Measurements from ENCODE around the gene CALHM5.
"Not testable (repeated sequence)": the region's sequence is repeated elsewhere in the genome, so short reads cannot be mapped to it uniquely, and the experiment has no call there.

CALHM5 gene

GRCh38 chr6:116511424-116512110 lies at the start of gene CALHM5:
CALHM5 (plus strand) TSS chr6:116511639; CDS start chr6:116511697, 58 bp downstream.
- DNase-seq: no peak

DNA sequence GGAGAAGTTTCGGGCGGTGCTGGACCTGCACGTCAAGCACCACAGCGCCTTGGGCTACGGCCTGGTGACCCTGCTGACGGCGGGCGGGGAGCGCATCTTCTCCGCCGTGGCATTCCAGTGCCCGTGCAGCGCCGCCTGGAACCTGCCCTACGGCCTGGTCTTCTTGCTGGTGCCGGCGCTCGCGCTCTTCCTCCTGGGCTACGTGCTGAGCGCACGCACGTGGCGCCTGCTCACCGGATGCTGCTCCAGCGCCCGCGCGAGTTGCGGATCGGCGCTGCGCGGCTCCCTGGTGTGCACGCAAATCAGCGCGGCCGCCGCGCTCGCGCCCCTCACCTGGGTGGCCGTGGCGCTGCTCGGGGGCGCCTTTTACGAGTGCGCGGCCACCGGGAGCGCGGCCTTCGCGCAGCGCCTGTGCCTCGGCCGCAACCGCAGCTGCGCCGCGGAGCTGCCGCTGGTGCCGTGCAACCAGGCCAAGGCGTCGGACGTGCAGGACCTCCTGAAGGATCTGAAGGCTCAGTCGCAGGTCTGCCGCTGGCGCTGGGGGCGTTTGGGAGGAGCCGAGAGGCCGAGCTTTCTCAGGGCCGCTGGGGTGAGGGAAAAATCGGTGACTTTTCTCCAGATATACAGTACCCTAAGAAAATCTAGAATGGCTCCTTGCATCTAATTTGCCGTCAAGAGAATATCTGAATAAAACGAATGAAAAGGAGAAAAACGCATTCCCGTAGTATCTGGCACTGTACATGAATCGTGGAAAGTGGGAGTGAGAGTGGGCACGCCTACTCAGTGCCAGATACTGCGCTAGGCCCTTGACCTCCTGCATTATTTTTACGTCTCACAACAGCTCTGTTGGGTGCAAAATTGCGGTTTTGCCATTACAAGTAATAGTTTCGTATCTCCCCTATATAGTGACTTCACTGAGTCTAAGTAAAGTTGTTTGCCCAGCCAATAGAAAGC lies 49.2 kb upstream of the CALHM5 start:
- peak; percentile 23 for DNase-seq

DNA sequence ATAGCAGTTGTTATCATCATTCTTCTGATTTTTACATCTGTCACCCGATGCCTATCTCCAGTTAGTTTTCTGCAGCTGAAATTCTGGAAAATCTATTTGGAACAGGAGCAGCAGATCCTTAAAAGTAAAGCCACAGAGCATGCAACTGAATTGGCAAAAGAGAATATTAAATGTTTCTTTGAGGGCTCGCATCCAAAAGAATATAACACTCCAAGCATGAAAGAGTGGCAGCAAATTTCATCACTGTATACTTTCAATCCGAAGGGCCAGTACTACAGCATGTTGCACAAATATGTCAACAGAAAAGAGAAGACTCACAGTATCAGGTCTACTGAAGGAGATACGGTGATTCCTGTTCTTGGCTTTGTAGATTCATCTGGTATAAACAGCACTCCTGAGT lies 48.1 kb upstream of the CALHM5 start:
- no peak for DNase-seq

DNA sequence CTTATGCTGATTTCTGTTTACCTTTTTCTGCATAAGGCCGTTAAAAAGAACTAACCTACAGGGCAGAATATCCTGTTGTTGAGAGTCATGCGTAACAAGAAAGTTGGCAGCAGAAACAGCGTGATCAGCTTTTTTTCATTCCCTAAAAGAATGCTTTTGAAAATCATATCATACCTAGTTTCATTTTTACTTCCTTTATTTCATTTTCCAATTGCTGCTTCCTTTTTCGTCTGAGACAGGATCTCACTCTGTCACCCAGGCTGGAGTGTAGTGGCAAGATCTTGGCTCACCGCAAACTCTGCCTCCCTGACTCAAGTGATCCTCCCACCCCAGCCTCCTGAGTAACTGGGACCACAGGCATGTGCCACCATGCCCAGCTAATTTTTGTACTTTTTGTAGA lies 46.2 kb upstream of the CALHM5 start:
- DNase-seq: no peak

DNA sequence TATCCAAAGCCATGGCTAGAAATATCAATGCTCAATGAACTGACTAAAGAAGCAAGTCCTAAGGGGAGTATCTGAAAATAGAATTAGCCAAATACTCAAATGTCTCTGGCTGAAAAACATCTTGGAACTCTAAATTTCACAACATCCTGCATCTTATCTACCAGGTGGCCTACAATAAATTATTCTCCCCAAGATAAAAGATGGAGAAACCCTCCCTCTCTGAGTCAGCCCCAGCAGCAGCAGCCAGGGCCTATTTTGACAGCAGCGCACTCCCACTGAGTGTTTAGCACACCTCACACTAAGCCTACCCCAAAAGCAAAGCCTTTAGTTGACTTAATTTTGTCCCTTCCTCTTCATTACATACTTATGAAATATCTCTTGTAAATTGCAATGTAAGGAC lies 44.3 kb upstream of the CALHM5 start:
- DNase-seq: no peak

GRCh38 chr6:116467514-116467913 lies 43.9 kb upstream of the CALHM5 start:
- DNase-seq: no peak

- DNase-seq: no peak
These were observed 43.1 kb upstream of the CALHM5 start for GRCh38 chr6:116468293-116468692.

DNA sequence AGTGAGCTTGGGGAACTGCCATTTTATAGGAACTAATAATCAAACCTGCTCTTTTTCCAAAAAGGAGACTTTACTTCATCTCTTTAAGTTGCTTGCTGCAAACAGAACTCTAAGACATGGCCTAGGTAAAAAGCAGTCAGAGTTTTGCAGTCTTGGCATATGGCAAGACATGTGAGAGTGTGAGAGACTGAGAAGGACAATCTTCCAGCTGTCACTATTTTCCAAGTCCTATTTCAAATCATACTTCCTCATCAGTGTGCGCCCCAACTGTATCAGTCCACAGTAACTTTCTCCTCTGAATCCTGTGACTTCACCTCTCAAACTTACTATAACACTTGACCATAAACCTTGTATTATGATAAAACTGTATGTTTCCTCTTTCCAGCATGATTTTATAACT lies 39.9 kb upstream of the CALHM5 start:
- no peak for DNase-seq

- no peak for DNase-seq
These were observed 38.7 kb upstream of the CALHM5 start for GRCh38 chr6:116472706-116473105.

GRCh38 chr6:116475141-116475540 lies 36.3 kb upstream of the CALHM5 start:
- no peak for DNase-seq

- DNase-seq: no peak
These were observed 35.3 kb upstream of the CALHM5 start for GRCh38 chr6:116476002-116476678.

DNA sequence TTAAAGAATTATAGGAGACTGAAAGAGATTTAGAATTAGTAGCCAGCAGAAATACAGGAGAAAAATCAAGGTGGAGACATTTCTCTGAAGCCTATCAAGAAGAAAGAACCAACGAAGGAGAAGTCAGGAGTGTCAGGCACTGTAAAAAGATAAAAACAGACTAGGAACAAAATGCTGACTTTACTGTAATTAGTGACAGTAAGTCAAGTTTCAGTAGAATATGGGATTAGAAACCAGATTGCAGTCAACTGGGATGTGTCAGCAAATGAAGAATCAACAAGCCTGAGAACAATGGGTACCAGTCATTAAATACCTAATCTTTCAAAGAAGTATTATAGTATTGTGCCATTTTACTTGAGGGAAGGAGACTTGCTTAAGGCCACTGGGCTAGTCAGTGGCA lies 28.7 kb upstream of the CALHM5 start:
- no peak for DNase-seq

DNA sequence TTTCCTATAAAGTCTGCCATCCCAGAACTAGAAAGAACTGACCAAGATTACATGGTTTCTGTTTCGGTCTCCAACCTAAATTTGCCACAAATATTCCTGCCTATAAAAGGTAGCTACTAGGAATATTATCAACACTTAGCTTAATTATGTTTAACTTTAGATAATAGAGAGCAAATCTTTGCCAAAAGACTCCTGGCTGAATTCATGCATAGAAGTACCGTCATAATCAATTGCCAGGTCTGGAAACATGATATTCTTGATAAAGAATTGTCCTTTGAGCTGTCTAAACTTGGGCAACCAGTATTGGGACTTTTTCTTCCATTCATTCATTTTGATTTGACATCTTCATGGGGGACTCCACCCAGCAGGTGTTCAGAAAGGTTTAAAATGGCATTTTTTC lies 27.8 kb upstream of the CALHM5 start:
- no peak for DNase-seq

GRCh38 chr6:116485559-116486184 lies 25.8 kb upstream of the CALHM5 start:
- no peak for DNase-seq

DNA sequence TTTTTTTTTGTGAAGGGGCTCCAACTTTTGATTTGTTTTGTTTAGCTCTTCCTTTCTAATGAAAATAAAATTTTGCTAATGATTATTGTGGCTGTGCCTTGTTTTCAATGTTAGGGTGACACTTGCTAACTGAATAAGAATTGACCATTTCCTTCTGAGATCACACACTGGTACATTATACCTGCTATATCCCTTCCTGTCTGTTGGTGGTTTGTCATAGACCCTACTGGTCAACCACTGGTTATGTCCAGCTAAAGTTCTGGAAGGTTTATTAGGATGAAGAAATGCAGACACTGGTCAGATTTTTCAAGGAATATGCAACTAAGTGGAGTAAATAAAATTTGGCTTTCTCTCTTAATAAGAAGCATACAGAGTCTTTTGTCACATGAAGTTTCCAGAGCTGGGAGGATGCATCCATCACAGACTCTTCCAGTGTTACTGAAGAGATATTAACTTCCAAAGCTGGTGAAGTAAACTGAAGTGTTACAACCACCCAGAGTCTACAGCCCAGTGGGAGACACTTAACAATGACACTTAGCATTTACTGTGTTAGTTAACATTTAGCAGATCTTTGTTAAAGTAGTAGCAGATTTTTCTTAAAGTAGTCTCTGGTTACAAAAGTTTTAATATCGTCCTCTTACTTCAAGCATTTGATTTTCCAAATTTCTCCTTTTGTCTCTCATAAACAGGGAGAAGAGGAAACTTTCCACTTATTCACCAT lies 19.7 kb upstream of the CALHM5 start:
- no peak for DNase-seq

GRCh38 chr6:116492331-116493067 lies 18.9 kb upstream of the CALHM5 start:
- DNase-seq: no peak

- not testable (repeated sequence) for DNase-seq
These were observed 16.3 kb upstream of the CALHM5 start for GRCh38 chr6:116495161-116495560.

- no peak for DNase-seq
These were observed 14.2 kb upstream of the CALHM5 start for GRCh38 chr6:116497113-116497676.

GRCh38 chr6:116500969-116501433 lies 10.4 kb upstream of the CALHM5 start:
- no peak for DNase-seq

DNA sequence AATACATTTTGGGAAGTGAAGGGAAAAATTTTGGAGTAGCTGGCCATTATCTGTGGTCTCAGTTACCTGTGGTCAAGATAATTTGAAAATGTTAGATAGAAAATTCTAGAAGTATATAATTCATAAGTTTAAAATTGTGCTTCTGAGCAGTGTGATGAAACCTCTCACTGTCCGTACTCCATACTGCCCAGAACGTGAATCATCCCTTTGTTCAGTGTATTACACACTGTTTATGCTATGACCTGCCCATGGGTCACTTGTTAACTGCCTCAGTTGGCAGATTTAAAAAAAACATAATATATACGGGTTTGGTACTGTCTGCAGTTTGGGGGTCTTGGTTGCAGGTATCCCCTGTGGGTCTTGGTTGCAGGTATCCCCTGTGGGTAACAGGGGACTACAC lies 4.1 kb upstream of the CALHM5 start:
- no peak for DNase-seq

DNA sequence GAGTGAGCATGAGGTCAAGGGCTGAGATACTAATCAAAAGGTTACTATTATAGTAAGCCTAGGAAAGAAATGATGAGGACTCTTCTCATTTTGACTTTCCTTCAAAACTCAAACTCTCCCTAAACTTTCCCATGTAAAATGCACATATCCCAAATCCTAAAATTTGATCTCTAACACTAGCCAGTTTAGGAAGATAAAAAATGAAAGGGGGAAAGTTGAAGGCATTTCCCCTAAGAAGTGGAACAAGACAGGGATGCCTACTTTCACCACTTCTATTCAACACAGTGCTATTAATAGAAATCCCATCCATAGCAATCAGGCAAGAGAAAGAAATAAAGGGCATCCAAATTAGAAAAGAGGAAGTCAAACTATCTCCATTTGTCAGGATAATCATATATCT lies 2.9 kb upstream of the CALHM5 start:
- DNase-seq: no peak

Measured in activated CD4-positive, alpha-beta T cell treated with anti-CD3 and anti-CD28 coated beads, Interleukin-2, amount 50 U/mL, for 1 hour (primary cell).